IMR-90 (cell line): ENCODE data around the gene PTPRG. TPM values are rescaled to one million over a fixed set of nuclear protein-coding genes. Genes with fewer than 3 reads are reported as not detected.

Source experiments
- ATAC-seq: fragments of 200-7000 bp; cut with Tn5 transposase; 2 replicates; pipeline ENCODE4 v1.9.1; 2020; ENCODE audit warnings: low read depth, mild to moderate bottlenecking, moderate library complexity
- BruUV-seq: library from RNA; stranded (reverse); fragments of 400-500 nt; replicated peaks from 2 replicates; lab custom pipeline; 2021; lab: Mats Ljungman, UMichigan
- CTCF ChIA-PET: fragments of 300-600 bp; formaldehyde crosslinking; extraction: SDS; loops from one replicate; lab custom pipeline; 2021; ENCODE audit warnings: antibody characterized with exemption; lab: Yijun Ruan, JAX
- POLR2A ChIA-PET: fragments of 300-600 bp; sonication (Branson Sonifier 250); formaldehyde crosslinking; loops from one replicate; lab custom pipeline; 2022; ENCODE audit warnings: antibody characterized with exemption; ENCODE audit not compliant: unreplicated experiment; lab: Charles Lee
- DNase-seq: peaks from one replicate; pipeline ENCODE4 v3.0.0; 2013
- H2AFZ ChIP-seq: replicated peaks from 2 replicates; pipeline ENCODE3; 2013; ENCODE audit warnings: low read length, mild to moderate bottlenecking; ENCODE audit not compliant: poor library complexity
- H2AK5ac ChIP-seq: 2 replicates; pipeline ENCODE4 v1.6.1; 2013; ENCODE audit warnings: low read depth, low read length, inconsistent platforms
- H2AK9ac ChIP-seq: replicated peaks from 2 replicates; pipeline ENCODE3; 2013; ENCODE audit warnings: mild to moderate bottlenecking, low read depth, low read length, moderate library complexity; ENCODE audit not compliant: poor library complexity
- H2BK120ac ChIP-seq: 2 replicates; pipeline ENCODE4 v1.6.1; 2013; ENCODE audit warnings: low read depth, low read length, inconsistent platforms
- H2BK15ac ChIP-seq: 3 replicates; pipeline ENCODE4 v1.6.1; 2013; ENCODE audit warnings: low read depth, low read length, inconsistent platforms
- H2BK20ac ChIP-seq: 2 replicates; pipeline ENCODE4 v1.6.1; 2013; ENCODE audit warnings: low read depth, mild to moderate bottlenecking, inconsistent platforms, low read length, moderate library complexity
- H2BK5ac ChIP-seq: 2 replicates; pipeline ENCODE4 v1.6.1; 2013; ENCODE audit warnings: mild to moderate bottlenecking, low read depth, low read length, inconsistent platforms; ENCODE audit not compliant: poor library complexity, severe bottlenecking
- H3K14ac ChIP-seq: replicated peaks from 2 replicates; pipeline ENCODE4 v1.6.1; 2013; ENCODE audit warnings: low read depth, low read length, inconsistent platforms
- H3K18ac ChIP-seq: 2 replicates; pipeline ENCODE4 v1.6.1; 2013; ENCODE audit warnings: low read depth, low read length, control low read depth
- H3K23ac ChIP-seq: 2 replicates; pipeline ENCODE4 v1.6.1; 2013; ENCODE audit warnings: low read depth, low read length, inconsistent platforms
- H3K27ac ChIP-seq: 2 replicates; pipeline ENCODE4 v1.5.1; 2013; ENCODE audit warnings: mild to moderate bottlenecking, control low read depth, low read length; ENCODE audit not compliant: insufficient read depth
- H3K27me3 ChIP-seq: 2 replicates; pipeline ENCODE4 v1.6.1; 2013; ENCODE audit warnings: low read length; ENCODE audit not compliant: control insufficient read depth, insufficient read depth
- H3K36me3 ChIP-seq: 2 replicates; pipeline ENCODE4 v1.6.1; 2013; ENCODE audit warnings: low read length, mixed read lengths; ENCODE audit not compliant: control insufficient read depth, insufficient read depth
- H3K4ac ChIP-seq: 2 replicates; pipeline ENCODE4 v1.6.1; 2013; ENCODE audit warnings: low read depth, low read length, inconsistent platforms
- H3K4me1 ChIP-seq: 2 replicates; pipeline ENCODE4 v1.6.1; 2013; ENCODE audit warnings: low read length, mixed read lengths; ENCODE audit not compliant: control insufficient read depth, insufficient read depth
- H3K4me2 ChIP-seq: 2 replicates; pipeline ENCODE4 v1.6.1; 2013; ENCODE audit warnings: low read depth, mild to moderate bottlenecking, control low read depth, low read length, moderate library complexity
- H3K4me3 ChIP-seq: 2 replicates; pipeline ENCODE4 v1.5.1; 2013; ENCODE audit warnings: low read depth, mild to moderate bottlenecking, control low read depth, low read length, moderate library complexity; ENCODE audit not compliant: insufficient read depth
- H3K56ac ChIP-seq: 2 replicates; pipeline ENCODE4 v1.6.1; 2013; ENCODE audit warnings: low read length, inconsistent platforms; ENCODE audit not compliant: insufficient read depth; ENCODE audit errors: extremely low read depth
- H3K79me1 ChIP-seq, 2 experiments: 2 replicates each; pipeline ENCODE4 v1.6.1; 2013; ENCODE audit warnings: low read length in 2 of 2, inconsistent platforms in 1 of 2, low read depth in 1 of 2
- H3K9ac ChIP-seq: 2 replicates; pipeline ENCODE4 v1.6.1; 2013; ENCODE audit warnings: low read depth, low read length, control low read depth
- H3K9me1 ChIP-seq: 2 replicates; pipeline ENCODE4 v1.6.1; 2013; ENCODE audit warnings: low read length, inconsistent platforms; ENCODE audit not compliant: insufficient read depth
- H3K9me3 ChIP-seq: 2 replicates; pipeline ENCODE4 v1.6.1; 2013; ENCODE audit warnings: low read length; ENCODE audit not compliant: control insufficient read depth, insufficient read depth
- H4K20me1 ChIP-seq: 2 replicates; pipeline ENCODE4 v1.6.1; 2013; ENCODE audit warnings: low read length, inconsistent platforms; ENCODE audit not compliant: insufficient read depth
- H4K5ac ChIP-seq: 2 replicates; pipeline ENCODE4 v1.6.1; 2013; ENCODE audit warnings: mild to moderate bottlenecking, low read depth, low read length, control low read depth
- H4K8ac ChIP-seq, 2 experiments: 2 replicates each; pipeline ENCODE4 v1.6.1; 2013; ENCODE audit warnings: low read depth in 2 of 2, low read length in 2 of 2, control low read depth in 1 of 2, inconsistent platforms in 1 of 2
- H4K91ac ChIP-seq: 2 replicates; pipeline ENCODE4 v1.6.1; 2013; ENCODE audit warnings: low read depth, low read length, inconsistent platforms; ENCODE audit not compliant: insufficient read depth
- BHLHE40 ChIP-seq: fragments of 150-350 bp; IDR thresholded peaks from 2 replicates; pipeline ENCODE4 v1.6.1; 2016; ENCODE audit warnings: mild to moderate bottlenecking, low read depth, low read length
- CEBPB ChIP-seq: IDR thresholded peaks from 2 replicates; pipeline ENCODE4 v1.6.1; 2012; ENCODE audit warnings: low read depth, low read length, improper control_type of control experiment
- CHD1 ChIP-seq: IDR thresholded peaks from 2 replicates; pipeline ENCODE4 v1.6.1; 2012; ENCODE audit warnings: low read depth, low read length, improper control_type of control experiment
- FOS ChIP-seq: fragments of 150-350 bp; IDR thresholded peaks from 2 replicates; pipeline ENCODE4 v1.6.1; 2016; ENCODE audit warnings: low read depth, low read length
- MAFK ChIP-seq: IDR thresholded peaks from 2 replicates; pipeline ENCODE4 v1.6.1; 2012; ENCODE audit warnings: low read depth, low read length, improper control_type of control experiment
- MAZ ChIP-seq: IDR thresholded peaks from 2 replicates; pipeline ENCODE4 v1.6.1; 2012; ENCODE audit warnings: low read depth, mild to moderate bottlenecking, low read length, improper control_type of control experiment, moderate library complexity, borderline replicate concordance
- MXI1 ChIP-seq: IDR thresholded peaks from 2 replicates; pipeline ENCODE4 v1.6.1; 2012; ENCODE audit warnings: low read depth, mild to moderate bottlenecking, low read length, moderate library complexity, borderline replicate concordance
- NFE2L2 ChIP-seq: fragments of 150-350 bp; IDR thresholded peaks from 2 replicates; pipeline ENCODE4 v1.6.1; 2016; ENCODE audit warnings: low read depth, mild to moderate bottlenecking, low read length
- POLR2A ChIP-seq: IDR thresholded peaks from 2 replicates; pipeline ENCODE4 v1.6.1; 2012; ENCODE audit warnings: mild to moderate bottlenecking, low read depth, low read length
- RAD21 ChIP-seq: IDR thresholded peaks from 2 replicates; pipeline ENCODE4 v1.6.1; 2012; ENCODE audit warnings: low read length, improper control_type of control experiment
- RCOR1 ChIP-seq: IDR thresholded peaks from 2 replicates; pipeline ENCODE4 v1.6.1; 2012; ENCODE audit warnings: mild to moderate bottlenecking, low read length, improper control_type of control experiment; ENCODE audit not compliant: insufficient replicate concordance
- RFX5 ChIP-seq: IDR thresholded peaks from 2 replicates; pipeline ENCODE4 v1.8.0; 2012; ENCODE audit warnings: low read depth, mild to moderate bottlenecking, low read length, moderate library complexity
- SMC3 ChIP-seq: fragments of 150-350 bp; IDR thresholded peaks from 2 replicates; pipeline ENCODE4 v1.6.1; 2016; ENCODE audit warnings: low read depth, mild to moderate bottlenecking, antibody characterized with exemption, low read length, moderate library complexity
- WGBS, 2 experiments: methylation state at CpG; one replicate each; pipeline versions ENCODE4 v1.1.5 to v1.1.7; 2013; ENCODE audit warnings: missing lambda C conversion rate in 2 of 2; ENCODE audit not compliant: insufficient read length in 1 of 2; ENCODE audit errors: extremely low coverage in 2 of 2; 5-methylcytosine and 5-hydroxymethylcytosine counted together
- dilution Hi-C: fragments of 300-500 bp; cut with HindIII; formaldehyde crosslinking; loops from one replicate; pipeline ENCODE4 v1.14.3; 2018; ENCODE audit warnings: low sequenced_read_pairs; ENCODE audit not compliant: unreplicated experiment
- in situ Hi-C: fragments of 300-500 bp; cut with MboI; formaldehyde crosslinking; loops from 3 replicates; pipeline ENCODE4 v1.14.3; 2019; ENCODE audit warnings: low sequenced_read_pairs, inconsistent platforms, mixed read lengths
- intact Hi-C: fragments of 100-400 bp; cut with micrococcal nuclease; formaldehyde crosslinking; loops from 2 replicates; pipeline ENCODE4 v1.10.0; 2022
- polyA plus RNA-seq, 3 experiments: library from polyadenylated mRNA; depleted of rRNA; stranded (reverse); fragments of >200 nt; gene quantifications; 2 replicates each; pipeline ENCODE4 v1.2.3, GENCODE V29; 2012; ENCODE audit warnings: low replicate concordance in 1 of 3
- total RNA-seq: library from RNA; depleted of rRNA; stranded (reverse); fragments of >200 nt; gene quantifications from 2 replicates; pipeline ENCODE4 v1.2.3, GENCODE V29; 2012
- TF ChIP-seq, protein P1 (sequence below): conservative IDR thresholded peaks from 2 replicates; pipeline ENCODE4 v1.5.1; 2012; ENCODE audit warnings: mild to moderate bottlenecking, low read depth, low read length, improper control_type of control experiment
- TF ChIP-seq, protein P2 (sequence below): fragments of 150-350 bp; IDR thresholded peaks from 2 replicates; pipeline ENCODE4 v1.6.1; 2017; ENCODE audit warnings: mild to moderate bottlenecking, antibody characterized with exemption, low read length, low read depth
- TF ChIP-seq, protein P3 (sequence below): fragments of 150-350 bp; IDR thresholded peaks from 2 replicates; pipeline ENCODE4 v1.6.1; 2016; ENCODE audit warnings: low read depth, mild to moderate bottlenecking, low read length, moderate library complexity, borderline replicate concordance

The PTPRG gene
- total and polyA plus RNA-seq, 2 of the 4 experiments (the other 2 are of a cell fraction): 7.7 to 31.0 TPM

DNA sequence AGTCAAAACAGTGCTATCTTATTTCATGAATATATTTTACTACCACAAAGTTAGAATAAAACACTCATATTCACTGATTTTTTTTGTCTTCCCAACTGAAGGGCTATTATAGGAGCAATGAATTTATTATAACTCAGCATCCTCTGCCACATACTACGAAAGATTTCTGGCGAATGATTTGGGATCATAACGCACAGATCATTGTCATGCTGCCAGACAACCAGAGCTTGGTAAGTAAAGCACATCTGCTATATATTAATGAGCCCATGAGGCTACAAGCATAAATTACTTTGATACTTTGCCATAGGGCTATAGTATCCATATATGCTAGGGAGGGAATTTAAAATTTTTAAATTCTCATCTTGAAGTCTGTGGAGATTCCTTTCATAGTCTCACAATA is 716.1 kb downstream of the PTPRG start:
- CTCF ChIA-PET: no interaction called here
- no peak overlapping the region for H3K4me2 ChIP-seq

More for the DNA sequence above, 716.1 kb downstream of the PTPRG start:
- ATAC-seq (no peak), DNase-seq (no peak)
- Histone ChIP-seq H3K9me3 (no peaks in the 10 kb centered on the region), H3K56ac (no peak overlapping the region), H2BK5ac (no peak overlapping the region), H3K27ac (no peak overlapping the region), H2AK5ac (no peak overlapping the region), H3K27me3 (no peaks in the 10 kb centered on the region), H3K36me3 (peaks cover 6% of the 10 kb centered on the region; the same call in 1 of the 2 replicates), H3K4ac (no peak overlapping the region), H3K14ac (no peak overlapping the region), H3K9me1 (no peaks in the 10 kb centered on the region), H3K9ac (no peak overlapping the region), H4K20me1 (no peaks in the 10 kb centered on the region), H2BK15ac (no peak overlapping the region), H3K23ac (no peak overlapping the region), H4K91ac (no peak overlapping the region), H3K18ac (no peak overlapping the region), H2BK120ac (no peak overlapping the region), H3K4me3 (no peak overlapping the region), H4K8ac (no peak overlapping the region), H2AFZ (no peak overlapping the region), H3K79me1 (no peaks in the 10 kb centered on the region), H2AK9ac (no peak overlapping the region), H3K4me1 (no peaks in the 10 kb centered on the region), H2BK20ac (no peak overlapping the region), H4K5ac (no peak overlapping the region)
- POLR2A ChIA-PET: no interaction called here
- in situ Hi-C loops (no loop called here), dilution Hi-C loops (no loop called here), intact Hi-C loops (no loop called here)
- no TSS peak for BruUV-seq
- no CpG with 5 or more reads among the region's 3 CpGs for WGBS, 2 experiments
- TF ChIP-seq CEBPB (no peak), RCOR1 (no peak), MAFK (no peak), MAZ (no peak), POLR2A (no peak), CHD1 (no peak), NFE2L2 (no peak), BHLHE40 (no peak), RAD21 (no peak), SMC3 (no peak), FOS (no peak), RFX5 (no peak), MXI1 (no peak)
- TF ChIP-seq, protein P1, sequence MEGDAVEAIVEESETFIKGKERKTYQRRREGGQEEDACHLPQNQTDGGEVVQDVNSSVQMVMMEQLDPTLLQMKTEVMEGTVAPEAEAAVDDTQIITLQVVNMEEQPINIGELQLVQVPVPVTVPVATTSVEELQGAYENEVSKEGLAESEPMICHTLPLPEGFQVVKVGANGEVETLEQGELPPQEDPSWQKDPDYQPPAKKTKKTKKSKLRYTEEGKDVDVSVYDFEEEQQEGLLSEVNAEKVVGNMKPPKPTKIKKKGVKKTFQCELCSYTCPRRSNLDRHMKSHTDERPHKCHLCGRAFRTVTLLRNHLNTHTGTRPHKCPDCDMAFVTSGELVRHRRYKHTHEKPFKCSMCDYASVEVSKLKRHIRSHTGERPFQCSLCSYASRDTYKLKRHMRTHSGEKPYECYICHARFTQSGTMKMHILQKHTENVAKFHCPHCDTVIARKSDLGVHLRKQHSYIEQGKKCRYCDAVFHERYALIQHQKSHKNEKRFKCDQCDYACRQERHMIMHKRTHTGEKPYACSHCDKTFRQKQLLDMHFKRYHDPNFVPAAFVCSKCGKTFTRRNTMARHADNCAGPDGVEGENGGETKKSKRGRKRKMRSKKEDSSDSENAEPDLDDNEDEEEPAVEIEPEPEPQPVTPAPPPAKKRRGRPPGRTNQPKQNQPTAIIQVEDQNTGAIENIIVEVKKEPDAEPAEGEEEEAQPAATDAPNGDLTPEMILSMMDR: no peak
- TF ChIP-seq, protein P2, sequence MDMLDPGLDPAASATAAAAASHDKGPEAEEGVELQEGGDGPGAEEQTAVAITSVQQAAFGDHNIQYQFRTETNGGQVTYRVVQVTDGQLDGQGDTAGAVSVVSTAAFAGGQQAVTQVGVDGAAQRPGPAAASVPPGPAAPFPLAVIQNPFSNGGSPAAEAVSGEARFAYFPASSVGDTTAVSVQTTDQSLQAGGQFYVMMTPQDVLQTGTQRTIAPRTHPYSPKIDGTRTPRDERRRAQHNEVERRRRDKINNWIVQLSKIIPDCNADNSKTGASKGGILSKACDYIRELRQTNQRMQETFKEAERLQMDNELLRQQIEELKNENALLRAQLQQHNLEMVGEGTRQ: no peak
- TF ChIP-seq, protein P3, sequence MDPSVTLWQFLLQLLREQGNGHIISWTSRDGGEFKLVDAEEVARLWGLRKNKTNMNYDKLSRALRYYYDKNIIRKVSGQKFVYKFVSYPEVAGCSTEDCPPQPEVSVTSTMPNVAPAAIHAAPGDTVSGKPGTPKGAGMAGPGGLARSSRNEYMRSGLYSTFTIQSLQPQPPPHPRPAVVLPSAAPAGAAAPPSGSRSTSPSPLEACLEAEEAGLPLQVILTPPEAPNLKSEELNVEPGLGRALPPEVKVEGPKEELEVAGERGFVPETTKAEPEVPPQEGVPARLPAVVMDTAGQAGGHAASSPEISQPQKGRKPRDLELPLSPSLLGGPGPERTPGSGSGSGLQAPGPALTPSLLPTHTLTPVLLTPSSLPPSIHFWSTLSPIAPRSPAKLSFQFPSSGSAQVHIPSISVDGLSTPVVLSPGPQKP: no peak
